ENCODE measurements around the gene ODF4. TPM values are rescaled to one million over a fixed set of nuclear protein-coding genes. Genes with fewer than 3 reads are reported as not detected.

The ODF4 gene
- total and polyA plus RNA-seq, 2 of the 13 experiments (the other 11 are each of a cell fraction or from before 2014, with no cell fraction given), result not detected

DNA sequence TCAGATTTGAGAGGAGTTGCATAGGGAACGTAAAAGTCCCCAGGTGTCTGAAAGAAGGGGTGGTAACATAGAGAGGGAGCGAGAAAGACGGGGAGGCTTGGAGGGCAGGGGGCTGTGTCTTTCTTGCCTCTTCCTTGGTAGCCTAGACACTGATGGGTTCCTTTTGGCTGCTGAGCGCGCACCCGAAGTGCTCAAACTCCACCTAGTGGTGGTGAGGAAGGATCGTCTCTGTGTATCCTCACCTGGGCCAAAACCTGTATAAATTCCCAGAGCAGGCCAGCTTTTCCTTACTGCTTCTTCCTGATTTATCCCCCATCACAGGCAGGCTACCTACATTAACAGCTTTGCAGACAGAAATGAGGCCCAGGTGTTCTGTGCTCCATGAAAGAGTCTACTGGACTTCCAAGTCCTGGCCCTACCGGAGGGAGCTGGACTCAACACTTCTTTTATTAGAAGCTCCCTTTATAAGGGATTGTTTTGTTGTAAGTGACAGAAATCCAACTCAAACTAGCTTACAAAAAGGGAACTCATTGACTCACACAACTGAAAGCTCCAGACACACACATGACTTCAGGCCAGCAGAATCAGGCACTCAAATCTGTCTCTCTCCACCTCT lies 38.9 kb upstream of the ODF4 start (continued):
- TF ChIP-seq, protein P1, sequence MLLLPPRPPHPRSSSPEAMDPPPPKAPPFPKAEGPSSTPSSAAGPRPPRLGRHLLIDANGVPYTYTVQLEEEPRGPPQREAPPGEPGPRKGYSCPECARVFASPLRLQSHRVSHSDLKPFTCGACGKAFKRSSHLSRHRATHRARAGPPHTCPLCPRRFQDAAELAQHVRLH (CRISPR knock-in tag; IDR thresholded peaks at IDR 0.05; ENCODE audit: borderline replicate concordance, low read depth), result peak; percentile 61; the same call in 1 of the 2 replicates
- TF ChIP-seq, protein P2, sequence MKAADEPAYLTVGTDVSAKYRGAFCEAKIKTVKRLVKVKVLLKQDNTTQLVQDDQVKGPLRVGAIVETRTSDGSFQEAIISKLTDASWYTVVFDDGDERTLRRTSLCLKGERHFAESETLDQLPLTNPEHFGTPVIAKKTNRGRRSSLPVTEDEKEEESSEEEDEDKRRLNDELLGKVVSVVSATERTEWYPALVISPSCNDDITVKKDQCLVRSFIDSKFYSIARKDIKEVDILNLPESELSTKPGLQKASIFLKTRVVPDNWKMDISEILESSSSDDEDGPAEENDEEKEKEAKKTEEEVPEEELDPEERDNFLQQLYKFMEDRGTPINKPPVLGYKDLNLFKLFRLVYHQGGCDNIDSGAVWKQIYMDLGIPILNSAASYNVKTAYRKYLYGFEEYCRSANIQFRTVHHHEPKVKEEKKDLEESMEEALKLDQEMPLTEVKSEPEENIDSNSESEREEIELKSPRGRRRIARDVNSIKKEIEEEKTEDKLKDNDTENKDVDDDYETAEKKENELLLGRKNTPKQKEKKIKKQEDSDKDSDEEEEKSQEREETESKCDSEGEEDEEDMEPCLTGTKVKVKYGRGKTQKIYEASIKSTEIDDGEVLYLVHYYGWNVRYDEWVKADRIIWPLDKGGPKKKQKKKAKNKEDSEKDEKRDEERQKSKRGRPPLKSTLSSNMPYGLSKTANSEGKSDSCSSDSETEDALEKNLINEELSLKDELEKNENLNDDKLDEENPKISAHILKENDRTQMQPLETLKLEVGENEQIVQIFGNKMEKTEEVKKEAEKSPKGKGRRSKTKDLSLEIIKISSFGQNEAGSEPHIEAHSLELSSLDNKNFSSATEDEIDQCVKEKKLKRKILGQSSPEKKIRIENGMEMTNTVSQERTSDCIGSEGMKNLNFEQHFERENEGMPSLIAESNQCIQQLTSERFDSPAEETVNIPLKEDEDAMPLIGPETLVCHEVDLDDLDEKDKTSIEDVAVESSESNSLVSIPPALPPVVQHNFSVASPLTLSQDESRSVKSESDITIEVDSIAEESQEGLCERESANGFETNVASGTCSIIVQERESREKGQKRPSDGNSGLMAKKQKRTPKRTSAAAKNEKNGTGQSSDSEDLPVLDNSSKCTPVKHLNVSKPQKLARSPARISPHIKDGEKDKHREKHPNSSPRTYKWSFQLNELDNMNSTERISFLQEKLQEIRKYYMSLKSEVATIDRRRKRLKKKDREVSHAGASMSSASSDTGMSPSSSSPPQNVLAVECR (CRISPR knock-in tag; IDR thresholded peaks at IDR 0.05; ENCODE audit: borderline replicate concordance), result peak; percentile 41; the same call in 1 of the 2 replicates

DNA sequence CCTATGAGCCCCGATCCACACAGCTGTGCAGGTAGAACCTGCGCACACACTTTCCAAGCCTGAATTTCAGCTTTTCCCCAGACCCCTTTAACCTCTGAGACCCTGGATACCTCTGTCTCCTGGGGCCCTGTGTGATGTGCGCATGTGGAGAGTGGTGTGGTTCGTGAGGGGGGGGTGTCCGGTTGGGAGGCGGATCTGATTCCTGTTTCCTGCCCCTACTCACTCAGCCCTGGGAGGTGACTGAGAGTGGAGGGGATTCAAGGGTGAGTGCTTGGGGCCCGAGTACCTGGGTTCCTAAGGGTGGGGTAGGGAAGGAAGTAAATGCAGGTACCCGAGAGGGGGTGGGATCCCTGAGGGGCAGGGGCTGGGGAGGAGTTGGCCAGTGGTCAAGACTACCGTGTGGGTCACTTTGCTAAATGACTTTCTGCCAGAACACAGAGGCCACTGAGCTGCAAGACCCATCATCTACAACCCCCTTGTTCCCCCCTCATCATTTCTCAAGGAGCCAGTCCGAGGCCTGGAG lies 29.0 kb upstream of the ODF4 start:
- peaks cover 13 to 59% of the 10 kb centered on the region in 2 experiments for H3K27me3 ChIP-seq (ENCODE audit: control insufficient read depth in 1 of 2, insufficient read depth in 2 of 2, low read length in 2 of 2)
- H2AFZ ChIP-seq (ENCODE audit: low read length), result no peak overlapping the region
- H3K79me2 ChIP-seq (ENCODE audit: insufficient read depth, low read length), result no peaks in the 10 kb centered on the region
- FAIRE-seq (no peak), DNase-seq (ENCODE audit: low spot score) (no peak), ATAC-seq (no peak)
- H3K36me3 ChIP-seq (replicated peaks in 1 of 2; ENCODE audit: control insufficient read depth in 1 of 2, insufficient read depth in 2 of 2, low read length in 2 of 2), result no peaks in the 10 kb centered on the region
- H3K4me1 ChIP-seq (ENCODE audit: insufficient read depth, low read length), result no peaks in the 10 kb centered on the region
- intact Hi-C loops (cut with micrococcal nuclease; ENCODE audit: unreplicated experiment) (no loop called here), in situ Hi-C loops (cut with HindIII; ENCODE audit: extremely low pct_ligation_motif_present, low pct_unique_long_range_greater_than_20kb) (no loop called here)
- no peak overlapping the region for H3K27ac ChIP-seq (ENCODE audit: extremely low read length, insufficient read depth, low read length)
- no peak overlapping the region for H3K9ac ChIP-seq (ENCODE audit: insufficient read depth, low read depth, low read length)
- WGBS (ENCODE audit: low lambda C conversion rate), result 40% methylated on average over 8 of the region's 10 CpGs
- no peak overlapping the region for H3K4me2 ChIP-seq (ENCODE audit: low read depth, low read length)
- CTCF ChIA-PET (ENCODE audit: low intra/inter-chr PET ratio, low total read pairs), result no interaction called here
- POLR2A ChIA-PET, result no interaction called here
- BruUV-seq (replicated peaks), result no TSS peak
- no peaks in the 10 kb centered on the region for H4K20me1 ChIP-seq (ENCODE audit: insufficient read depth, low read length)
- H3K4me3 ChIP-seq (replicated peaks in 1 of 3; ENCODE audit: insufficient read depth in 1 of 3, low read depth in 2 of 3, low read length in 3 of 3), result no peak overlapping the region
- no peaks in the 10 kb centered on the region for H3K9me3 ChIP-seq (ENCODE audit: low read length)
- TF ChIP-seq, protein P3, sequence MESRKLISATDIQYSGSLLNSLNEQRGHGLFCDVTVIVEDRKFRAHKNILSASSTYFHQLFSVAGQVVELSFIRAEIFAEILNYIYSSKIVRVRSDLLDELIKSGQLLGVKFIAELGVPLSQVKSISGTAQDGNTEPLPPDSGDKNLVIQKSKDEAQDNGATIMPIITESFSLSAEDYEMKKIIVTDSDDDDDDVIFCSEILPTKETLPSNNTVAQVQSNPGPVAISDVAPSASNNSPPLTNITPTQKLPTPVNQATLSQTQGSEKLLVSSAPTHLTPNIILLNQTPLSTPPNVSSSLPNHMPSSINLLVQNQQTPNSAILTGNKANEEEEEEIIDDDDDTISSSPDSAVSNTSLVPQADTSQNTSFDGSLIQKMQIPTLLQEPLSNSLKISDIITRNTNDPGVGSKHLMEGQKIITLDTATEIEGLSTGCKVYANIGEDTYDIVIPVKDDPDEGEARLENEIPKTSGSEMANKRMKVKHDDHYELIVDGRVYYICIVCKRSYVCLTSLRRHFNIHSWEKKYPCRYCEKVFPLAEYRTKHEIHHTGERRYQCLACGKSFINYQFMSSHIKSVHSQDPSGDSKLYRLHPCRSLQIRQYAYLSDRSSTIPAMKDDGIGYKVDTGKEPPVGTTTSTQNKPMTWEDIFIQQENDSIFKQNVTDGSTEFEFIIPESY (CRISPR knock-in tag; IDR thresholded peaks at IDR 0.05), result no peak
- TF ChIP-seq PLRG1 (conservative IDR thresholded peaks at IDR 0.05) (no peak), FOXK1 (CRISPR knock-in tag; IDR thresholded peaks at IDR 0.05; ENCODE audit: borderline replicate concordance, low read depth) (no peak), ATAD3A (CRISPR knock-in tag; IDR thresholded peaks at IDR 0.05) (no peak), NR3C1 (CRISPR knock-in tag; IDR thresholded peaks at IDR 0.05) (no peak)
- TF ChIP-seq, protein P4, sequence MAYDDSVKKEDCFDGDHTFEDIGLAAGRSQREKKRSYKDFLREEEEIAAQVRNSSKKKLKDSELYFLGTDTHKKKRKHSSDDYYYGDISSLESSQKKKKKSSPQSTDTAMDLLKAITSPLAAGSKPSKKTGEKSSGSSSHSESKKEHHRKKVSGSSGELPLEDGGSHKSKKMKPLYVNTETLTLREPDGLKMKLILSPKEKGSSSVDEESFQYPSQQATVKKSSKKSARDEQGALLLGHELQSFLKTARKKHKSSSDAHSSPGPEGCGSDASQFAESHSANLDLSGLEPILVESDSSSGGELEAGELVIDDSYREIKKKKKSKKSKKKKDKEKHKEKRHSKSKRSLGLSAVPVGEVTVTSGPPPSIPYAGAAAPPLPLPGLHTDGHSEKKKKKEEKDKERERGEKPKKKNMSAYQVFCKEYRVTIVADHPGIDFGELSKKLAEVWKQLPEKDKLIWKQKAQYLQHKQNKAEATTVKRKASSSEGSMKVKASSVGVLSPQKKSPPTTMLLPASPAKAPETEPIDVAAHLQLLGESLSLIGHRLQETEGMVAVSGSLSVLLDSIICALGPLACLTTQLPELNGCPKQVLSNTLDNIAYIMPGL (CRISPR knock-in tag; IDR thresholded peaks at IDR 0.05; ENCODE audit: borderline replicate concordance in 1 of 2, low read depth in 1 of 2), result no peak
- TF ChIP-seq, protein P5, sequence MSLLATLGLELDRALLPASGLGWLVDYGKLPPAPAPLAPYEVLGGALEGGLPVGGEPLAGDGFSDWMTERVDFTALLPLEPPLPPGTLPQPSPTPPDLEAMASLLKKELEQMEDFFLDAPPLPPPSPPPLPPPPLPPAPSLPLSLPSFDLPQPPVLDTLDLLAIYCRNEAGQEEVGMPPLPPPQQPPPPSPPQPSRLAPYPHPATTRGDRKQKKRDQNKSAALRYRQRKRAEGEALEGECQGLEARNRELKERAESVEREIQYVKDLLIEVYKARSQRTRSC (CRISPR knock-in tag; IDR thresholded peaks at IDR 0.05; ENCODE audit: low read depth), result no peak
- TF ChIP-seq, protein P6, sequence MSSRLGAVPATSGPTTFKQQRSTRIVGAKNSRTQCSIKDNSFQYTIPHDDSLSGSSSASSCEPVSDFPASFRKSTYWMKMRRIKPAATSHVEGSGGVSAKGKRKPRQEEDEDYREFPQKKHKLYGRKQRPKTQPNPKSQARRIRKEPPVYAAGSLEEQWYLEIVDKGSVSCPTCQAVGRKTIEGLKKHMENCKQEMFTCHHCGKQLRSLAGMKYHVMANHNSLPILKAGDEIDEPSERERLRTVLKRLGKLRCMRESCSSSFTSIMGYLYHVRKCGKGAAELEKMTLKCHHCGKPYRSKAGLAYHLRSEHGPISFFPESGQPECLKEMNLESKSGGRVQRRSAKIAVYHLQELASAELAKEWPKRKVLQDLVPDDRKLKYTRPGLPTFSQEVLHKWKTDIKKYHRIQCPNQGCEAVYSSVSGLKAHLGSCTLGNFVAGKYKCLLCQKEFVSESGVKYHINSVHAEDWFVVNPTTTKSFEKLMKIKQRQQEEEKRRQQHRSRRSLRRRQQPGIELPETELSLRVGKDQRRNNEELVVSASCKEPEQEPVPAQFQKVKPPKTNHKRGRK (CRISPR knock-in tag; IDR thresholded peaks at IDR 0.05), result no peak
